GM19239 (cell line): ENCODE data around the gene BMI1.

Experiments
- DNase-seq: peaks from one replicate; pipeline ENCODE4 v3.0.0; 2011; ENCODE audit warnings: low spot score; ENCODE audit not compliant: insufficient read length
- FAIRE-seq: peaks from 2 replicates; lab custom pipeline; 2011; peaks lifted over from hg19 to GRCh38; lab: Jason Lieb, UNC

The BMI1 gene

GRCh38 chr10:22365233-22365632 lies 44.3 kb downstream of the BMI1 start:
- peak; percentile 90 for FAIRE-seq

GRCh38 chr10:22365644-22366434 lies 44.9 kb downstream of the BMI1 start:
- DNase-seq (no peak), FAIRE-seq (no peak)

More at GRCh38 chr10:22365233-22365632, 44.3 kb downstream of the BMI1 start:
- no peak for DNase-seq

GRCh38 chr10:22366435-22366703 lies 45.5 kb downstream of the BMI1 start:
- DNase-seq (no peak), FAIRE-seq (no peak)

GRCh38 chr10:22366771-22367170 lies 45.9 kb downstream of the BMI1 start:
- DNase-seq (no peak), FAIRE-seq (no peak)

- DNase-seq (no peak), FAIRE-seq (peak; percentile 84)
Measured at GRCh38 chr10:22367471-22367870, 46.6 kb downstream of the BMI1 start.

GRCh38 chr10:22368402-22368801 lies 47.5 kb downstream of the BMI1 start:
- FAIRE-seq: no peak
- DNase-seq: no peak

GRCh38 chr10:22368981-22369380 lies 48.1 kb downstream of the BMI1 start:
- no peak for FAIRE-seq
- no peak for DNase-seq

GRCh38 chr10:22369434-22370072 lies 48.7 kb downstream of the BMI1 start:
- DNase-seq: no peak
- FAIRE-seq: peak; percentile 82

GRCh38 chr10:22370320-22370719 lies 49.4 kb downstream of the BMI1 start:
- DNase-seq (no peak), FAIRE-seq (peak; percentile 71)

- FAIRE-seq (no peak), DNase-seq (no peak)
Measured at GRCh38 chr10:22372298-22372697, 51.4 kb downstream of the BMI1 start.

GRCh38 chr10:22372917-22373316 lies 52.0 kb downstream of the BMI1 start:
- FAIRE-seq (no peak), DNase-seq (no peak)

GRCh38 chr10:22374489-22375126 lies 53.7 kb downstream of the BMI1 start:
- FAIRE-seq (peak; percentile 83), DNase-seq (no peak)

GRCh38 chr10:22379059-22379458 lies 58.2 kb downstream of the BMI1 start:
- no peak for FAIRE-seq
- DNase-seq: peak; percentile 4
